LNCaP clone FGC (cell line): ENCODE data around the gene ANO10.
A peak's percentile ranks its signal among the peaks of the same experiment; 100 is the strongest.

Experiments
- DNase-seq: peaks from one replicate; pipeline ENCODE4 v3.0.0-alpha.2; 2011; ENCODE audit warnings: low read depth
- H3K4me3 ChIP-seq: 2 replicates; pipeline ENCODE4 v1.5.1; 2011; ENCODE audit warnings: mild to moderate bottlenecking, low read depth, low read length, control low read depth
- CTCF ChIP-seq: IDR thresholded peaks from 2 replicates; pipeline ENCODE4 v1.5.1; 2012; ENCODE audit warnings: mild to moderate bottlenecking; ENCODE audit not compliant: control insufficient read depth, insufficient read depth; ENCODE audit errors: extremely low read depth

The ANO10 gene

GRCh38 chr3:43649365-43649968 is 27.7 kb upstream of the ANO10 start:
- TF ChIP-seq CTCF: no peak
- no peak overlapping the region for H3K4me3 ChIP-seq
- no peak for DNase-seq

GRCh38 chr3:43648957-43649356 is 27.1 kb upstream of the ANO10 start:
- no peak overlapping the region for H3K4me3 ChIP-seq
- no peak for DNase-seq
- no peak for TF ChIP-seq CTCF

GRCh38 chr3:43647331-43648166 is 25.7 kb upstream of the ANO10 start:
- no peak for TF ChIP-seq CTCF
- no peak for DNase-seq
- no peak overlapping the region for H3K4me3 ChIP-seq

- DNase-seq: peak; percentile 66
- no peak for TF ChIP-seq CTCF
These were observed 22.6 kb upstream of the ANO10 start for GRCh38 chr3:43644443-43644842.

GRCh38 chr3:43641306-43642114 is 19.7 kb upstream of the ANO10 start:
- DNase-seq: no peak

More at GRCh38 chr3:43644443-43644842, 22.6 kb upstream of the ANO10 start:
- H3K4me3 ChIP-seq: no peak overlapping the region

GRCh38 chr3:43640681-43641080 is 18.9 kb upstream of the ANO10 start:
- H3K4me3 ChIP-seq: no peak overlapping the region
- no peak for TF ChIP-seq CTCF
- DNase-seq: no peak

More at GRCh38 chr3:43641306-43642114, 19.7 kb upstream of the ANO10 start:
- H3K4me3 ChIP-seq: no peak overlapping the region
- TF ChIP-seq CTCF: no peak
